ENCODE results near the gene THOC5.

THOC5 gene

GRCh38 chr22:29539105-29539504 is 14.5 kb downstream of the THOC5 start:
- H3K56ac ChIP-seq (ENCODE audit: low read length) = no peak overlapping the region
- DNase-seq = no peak
- no peak overlapping the region for H2BK5ac ChIP-seq (ENCODE audit: low read length)
- no peak overlapping the region for H3K23ac ChIP-seq (ENCODE audit: low read length)
- no peak overlapping the region for H3K18ac ChIP-seq (ENCODE audit: low read length)
- H3K4ac ChIP-seq (ENCODE audit: low read depth, low read length) = no peak overlapping the region
- no peak overlapping the region for H4K5ac ChIP-seq (ENCODE audit: low read length)
- H3K27me3 ChIP-seq (ENCODE audit: insufficient read depth, low read length, poor library complexity) = no peaks in the 10 kb centered on the region
- no peaks in the 10 kb centered on the region for H3K79me1 ChIP-seq (ENCODE audit: low read length)
- no peak overlapping the region for H3K4me2 ChIP-seq (ENCODE audit: low read length)
- no peak overlapping the region for H4K8ac ChIP-seq (ENCODE audit: low read depth, low read length)
- H3K79me2 ChIP-seq (ENCODE audit: control insufficient read depth, insufficient read depth, low read length) = no peaks in the 10 kb centered on the region
- no peak overlapping the region for H2AK5ac ChIP-seq (ENCODE audit: low read length)
- H3K27ac ChIP-seq (ENCODE audit: low read depth, low read length) = no peak overlapping the region
- H2BK120ac ChIP-seq (ENCODE audit: low read depth, low read length) = no peak overlapping the region
- no peaks in the 10 kb centered on the region for H3K4me1 ChIP-seq (ENCODE audit: control insufficient read depth, low read depth, low read length)
- H3K36me3 ChIP-seq (ENCODE audit: control insufficient read depth, insufficient read depth, low read length) = peaks cover 16% of the 10 kb centered on the region
- WGBS (ENCODE audit: extremely low coverage, insufficient coverage, low lambda C conversion rate) = no CpG with 5 or more reads among the region's 3 CpGs
- H3K4me3 ChIP-seq (ENCODE audit: low read length) = no peak overlapping the region
- no peak overlapping the region for H2BK15ac ChIP-seq (replicated peaks; ENCODE audit: low read depth)
- H3K9ac ChIP-seq (ENCODE audit: low read length) = no peak overlapping the region

- Histone ChIP-seq H3K4me3 (ENCODE audit: low read length) (no peak overlapping the region), H3K27me3 (ENCODE audit: insufficient read depth, low read length, poor library complexity) (no peaks in the 10 kb centered on the region), H3K4ac (ENCODE audit: low read depth, low read length) (no peak overlapping the region), H2BK15ac (replicated peaks; ENCODE audit: low read depth) (no peak overlapping the region), H3K36me3 (ENCODE audit: control insufficient read depth, insufficient read depth, low read length) (peaks cover 12% of the 10 kb centered on the region), H3K9ac (ENCODE audit: low read length) (no peak overlapping the region), H3K4me1 (ENCODE audit: control insufficient read depth, low read depth, low read length) (no peaks in the 10 kb centered on the region), H3K79me2 (ENCODE audit: control insufficient read depth, insufficient read depth, low read length) (no peaks in the 10 kb centered on the region), H2AK5ac (ENCODE audit: low read length) (no peak overlapping the region), H2BK5ac (ENCODE audit: low read length) (no peak overlapping the region), H4K8ac (ENCODE audit: low read depth, low read length) (no peak overlapping the region), H3K79me1 (ENCODE audit: low read length) (no peaks in the 10 kb centered on the region), H3K27ac (ENCODE audit: low read depth, low read length) (no peak overlapping the region), H3K56ac (ENCODE audit: low read length) (no peak overlapping the region), H3K23ac (ENCODE audit: low read length) (no peak overlapping the region), H4K5ac (ENCODE audit: low read length) (no peak overlapping the region), H2BK120ac (ENCODE audit: low read depth, low read length) (no peak overlapping the region), H3K18ac (ENCODE audit: low read length) (no peak overlapping the region), H3K4me2 (ENCODE audit: low read length) (no peak overlapping the region)
- WGBS (ENCODE audit: extremely low coverage, insufficient coverage, low lambda C conversion rate) = no CpG with 5 or more reads among the region's 3 CpGs
- no peak for DNase-seq
Measured at GRCh38 chr22:29536411-29536810, 17.1 kb downstream of the THOC5 start.

GRCh38 chr22:29531419-29531818 is 22.1 kb downstream of the THOC5 start:
- H2BK5ac ChIP-seq (ENCODE audit: low read length) = no peak overlapping the region
- no peak overlapping the region for H3K4ac ChIP-seq (ENCODE audit: low read depth, low read length)
- H3K4me2 ChIP-seq (ENCODE audit: low read length) = no peak overlapping the region
- no peak overlapping the region for H3K27ac ChIP-seq (ENCODE audit: low read depth, low read length)
- no peaks in the 10 kb centered on the region for H3K79me1 ChIP-seq (ENCODE audit: low read length)
- H3K23ac ChIP-seq (ENCODE audit: low read length) = no peak overlapping the region
- H3K27me3 ChIP-seq (ENCODE audit: insufficient read depth, low read length, poor library complexity) = no peaks in the 10 kb centered on the region
- H3K9ac ChIP-seq (ENCODE audit: low read length) = no peak overlapping the region
- H4K5ac ChIP-seq (ENCODE audit: low read length) = no peak overlapping the region
- no peak overlapping the region for H3K18ac ChIP-seq (ENCODE audit: low read length)
- H3K56ac ChIP-seq (ENCODE audit: low read length) = no peak overlapping the region
- no peak overlapping the region for H3K4me3 ChIP-seq (ENCODE audit: low read length)
- no peaks in the 10 kb centered on the region for H3K79me2 ChIP-seq (ENCODE audit: control insufficient read depth, insufficient read depth, low read length)
- H3K36me3 ChIP-seq (ENCODE audit: control insufficient read depth, insufficient read depth, low read length) = peaks cover 21% of the 10 kb centered on the region
- no peak overlapping the region for H2AK5ac ChIP-seq (ENCODE audit: low read length)
- H4K8ac ChIP-seq (ENCODE audit: low read depth, low read length) = no peak overlapping the region
- no CpG with 5 or more reads among the region's 4 CpGs for WGBS (ENCODE audit: extremely low coverage, insufficient coverage, low lambda C conversion rate)
- DNase-seq = no peak
- no peak overlapping the region for H2BK120ac ChIP-seq (ENCODE audit: low read depth, low read length)
- H3K4me1 ChIP-seq (ENCODE audit: control insufficient read depth, low read depth, low read length) = no peaks in the 10 kb centered on the region
- no peak overlapping the region for H2BK15ac ChIP-seq (replicated peaks; ENCODE audit: low read depth)

- H3K36me3 ChIP-seq (ENCODE audit: control insufficient read depth, insufficient read depth, low read length) = peaks cover 20% of the 10 kb centered on the region
- no peak overlapping the region for H4K8ac ChIP-seq (ENCODE audit: low read depth, low read length)
- WGBS (ENCODE audit: extremely low coverage, insufficient coverage, low lambda C conversion rate) = no CpG with 5 or more reads among the region's 4 CpGs
Measured at GRCh38 chr22:29530716-29531115, 22.8 kb downstream of the THOC5 start.

GRCh38 chr22:29528144-29528543 is 25.4 kb downstream of the THOC5 start:
- Histone ChIP-seq H2BK5ac (ENCODE audit: low read length) (no peak overlapping the region), H3K9ac (ENCODE audit: low read length) (no peak overlapping the region), H3K79me2 (ENCODE audit: control insufficient read depth, insufficient read depth, low read length) (no peaks in the 10 kb centered on the region), H2BK15ac (replicated peaks; ENCODE audit: low read depth) (no peak overlapping the region), H3K4me2 (ENCODE audit: low read length) (no peak overlapping the region), H4K5ac (ENCODE audit: low read length) (no peak overlapping the region), H2AK5ac (ENCODE audit: low read length) (no peak overlapping the region), H3K4me3 (ENCODE audit: low read length) (no peak overlapping the region), H3K4me1 (ENCODE audit: control insufficient read depth, low read depth, low read length) (no peaks in the 10 kb centered on the region), H2BK120ac (ENCODE audit: low read depth, low read length) (no peak overlapping the region), H4K8ac (ENCODE audit: low read depth, low read length) (no peak overlapping the region), H3K79me1 (ENCODE audit: low read length) (no peaks in the 10 kb centered on the region), H3K27ac (ENCODE audit: low read depth, low read length) (no peak overlapping the region), H3K18ac (ENCODE audit: low read length) (no peak overlapping the region), H3K56ac (ENCODE audit: low read length) (no peak overlapping the region), H3K36me3 (ENCODE audit: control insufficient read depth, insufficient read depth, low read length) (peaks cover 28% of the 10 kb centered on the region), H3K4ac (ENCODE audit: low read depth, low read length) (no peak overlapping the region), H3K23ac (ENCODE audit: low read length) (no peak overlapping the region), H3K27me3 (ENCODE audit: insufficient read depth, low read length, poor library complexity) (no peaks in the 10 kb centered on the region)
- DNase-seq = no peak
- WGBS (ENCODE audit: extremely low coverage, insufficient coverage, low lambda C conversion rate) = no CpG with 5 or more reads among the region's 7 CpGs

More at GRCh38 chr22:29530716-29531115, 22.8 kb downstream of the THOC5 start:
- no peak overlapping the region for H3K18ac ChIP-seq (ENCODE audit: low read length)
- no peak overlapping the region for H3K27ac ChIP-seq (ENCODE audit: low read depth, low read length)
- H3K56ac ChIP-seq (ENCODE audit: low read length) = no peak overlapping the region
- H2BK15ac ChIP-seq (replicated peaks; ENCODE audit: low read depth) = no peak overlapping the region
- no peak for DNase-seq
- no peak overlapping the region for H2BK120ac ChIP-seq (ENCODE audit: low read depth, low read length)
- no peaks in the 10 kb centered on the region for H3K4me1 ChIP-seq (ENCODE audit: control insufficient read depth, low read depth, low read length)
- H2BK5ac ChIP-seq (ENCODE audit: low read length) = no peak overlapping the region
- no peaks in the 10 kb centered on the region for H3K79me2 ChIP-seq (ENCODE audit: control insufficient read depth, insufficient read depth, low read length)
- no peaks in the 10 kb centered on the region for H3K27me3 ChIP-seq (ENCODE audit: insufficient read depth, low read length, poor library complexity)
- no peak overlapping the region for H3K4me3 ChIP-seq (ENCODE audit: low read length)
- H4K5ac ChIP-seq (ENCODE audit: low read length) = no peak overlapping the region
- H3K4ac ChIP-seq (ENCODE audit: low read depth, low read length) = no peak overlapping the region
- no peak overlapping the region for H3K9ac ChIP-seq (ENCODE audit: low read length)
- no peak overlapping the region for H3K4me2 ChIP-seq (ENCODE audit: low read length)
- H3K79me1 ChIP-seq (ENCODE audit: low read length) = no peaks in the 10 kb centered on the region
- H3K23ac ChIP-seq (ENCODE audit: low read length) = no peak overlapping the region
- no peak overlapping the region for H2AK5ac ChIP-seq (ENCODE audit: low read length)

GRCh38 chr22:29524442-29525191 is 28.9 kb downstream of the THOC5 start:
- H2AK5ac ChIP-seq (ENCODE audit: low read length) = no peak overlapping the region
- H3K27ac ChIP-seq (ENCODE audit: low read depth, low read length) = no peak overlapping the region
- H3K79me2 ChIP-seq (ENCODE audit: control insufficient read depth, insufficient read depth, low read length) = no peaks in the 10 kb centered on the region
- H3K18ac ChIP-seq (ENCODE audit: low read length) = no peak overlapping the region
- no peak overlapping the region for H2BK5ac ChIP-seq (ENCODE audit: low read length)
- H3K23ac ChIP-seq (ENCODE audit: low read length) = no peak overlapping the region
- no peaks in the 10 kb centered on the region for H3K27me3 ChIP-seq (ENCODE audit: insufficient read depth, low read length, poor library complexity)
- no peak overlapping the region for H3K4ac ChIP-seq (ENCODE audit: low read depth, low read length)
- no peak overlapping the region for H3K4me3 ChIP-seq (ENCODE audit: low read length)
- no peak overlapping the region for H3K9ac ChIP-seq (ENCODE audit: low read length)
- H4K5ac ChIP-seq (ENCODE audit: low read length) = no peak overlapping the region
- H3K4me1 ChIP-seq (ENCODE audit: control insufficient read depth, low read depth, low read length) = no peaks in the 10 kb centered on the region
- no peak overlapping the region for H3K56ac ChIP-seq (ENCODE audit: low read length)
- H3K36me3 ChIP-seq (ENCODE audit: control insufficient read depth, insufficient read depth, low read length) = peaks cover 25% of the 10 kb centered on the region
- no peaks in the 10 kb centered on the region for H3K79me1 ChIP-seq (ENCODE audit: low read length)
- H2BK15ac ChIP-seq (replicated peaks; ENCODE audit: low read depth) = no peak overlapping the region
- WGBS (ENCODE audit: extremely low coverage, insufficient coverage, low lambda C conversion rate) = no CpG with 5 or more reads among the region's 5 CpGs
- DNase-seq = peak; percentile 58
- H3K4me2 ChIP-seq (ENCODE audit: low read length) = no peak overlapping the region
- no peak overlapping the region for H2BK120ac ChIP-seq (ENCODE audit: low read depth, low read length)
- no peak overlapping the region for H4K8ac ChIP-seq (ENCODE audit: low read depth, low read length)

Measured in mesendoderm (in vitro differentiated cells).